ENCODE measurements around the gene ARHGAP33.
"Not testable (repeated sequence)": the region's sequence is repeated elsewhere in the genome, so short reads cannot be mapped to it uniquely, and the experiment has no call there.

ARHGAP33 gene

DNA sequence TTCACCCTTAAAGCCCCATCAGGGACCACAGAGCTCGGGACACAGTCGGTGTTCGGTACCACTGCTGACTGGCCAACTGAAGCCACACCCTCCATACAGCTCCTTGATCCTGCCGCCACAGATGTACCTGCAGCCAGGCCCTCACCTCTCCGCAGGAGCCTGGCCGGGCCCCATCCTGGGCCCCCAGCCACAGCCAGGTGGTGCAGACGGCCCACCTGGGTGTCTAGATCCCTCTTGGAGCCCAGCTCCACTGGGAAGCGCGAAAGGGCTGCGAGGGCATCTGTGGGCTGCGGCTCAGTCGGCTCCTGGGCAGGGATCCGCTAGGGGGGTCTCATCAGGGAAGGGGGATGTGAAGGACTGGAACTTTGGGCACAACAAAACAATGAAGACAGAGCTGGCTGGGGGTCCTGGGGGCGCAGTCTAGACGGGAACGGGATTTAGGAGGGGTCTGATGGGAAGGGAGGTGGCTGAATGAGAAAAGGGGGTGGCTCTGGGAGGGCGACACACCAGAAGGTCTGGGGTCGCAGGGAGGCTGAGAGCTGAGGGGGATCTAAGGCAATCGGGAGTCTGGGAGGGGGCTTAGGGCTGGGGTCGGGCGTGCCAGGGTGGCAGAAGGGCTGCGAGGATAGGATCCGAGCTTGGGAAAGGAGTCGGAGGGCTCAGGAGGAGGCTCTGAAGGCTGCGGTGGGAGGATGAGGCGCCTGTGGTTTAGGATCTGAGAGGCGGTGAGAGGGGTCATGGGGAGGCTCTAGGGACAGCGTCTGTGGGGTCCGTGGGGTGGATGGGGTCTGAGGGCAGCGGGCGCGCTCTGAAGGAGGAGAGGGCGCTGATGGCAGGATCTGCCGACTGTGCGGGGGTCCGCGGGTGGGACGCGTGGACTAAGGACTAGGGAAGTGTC is 21.5 kb downstream of the ARHGAP33 start:
- DNase-seq: no peak

DNA sequence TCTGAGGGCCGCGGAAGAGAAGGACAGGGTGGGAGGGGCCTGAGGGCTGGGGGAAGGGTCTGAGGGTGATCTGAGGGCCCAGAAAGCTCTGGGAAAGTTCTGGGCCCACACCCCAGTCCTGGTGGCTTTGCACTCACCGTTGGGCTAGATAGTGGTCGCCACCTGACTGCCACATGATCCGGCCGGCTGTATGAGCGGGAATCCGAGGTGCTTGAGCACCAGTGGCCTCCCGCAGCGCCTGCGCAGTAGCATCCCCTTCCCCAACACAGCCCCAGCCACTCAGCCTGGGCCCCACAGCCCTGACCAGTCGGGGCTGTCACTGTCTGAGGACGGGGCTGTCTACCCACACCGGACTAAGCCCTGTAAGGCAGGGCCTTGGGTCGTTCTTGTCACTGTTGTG is 22.3 kb downstream of the ARHGAP33 start:
- no peak for DNase-seq

DNA sequence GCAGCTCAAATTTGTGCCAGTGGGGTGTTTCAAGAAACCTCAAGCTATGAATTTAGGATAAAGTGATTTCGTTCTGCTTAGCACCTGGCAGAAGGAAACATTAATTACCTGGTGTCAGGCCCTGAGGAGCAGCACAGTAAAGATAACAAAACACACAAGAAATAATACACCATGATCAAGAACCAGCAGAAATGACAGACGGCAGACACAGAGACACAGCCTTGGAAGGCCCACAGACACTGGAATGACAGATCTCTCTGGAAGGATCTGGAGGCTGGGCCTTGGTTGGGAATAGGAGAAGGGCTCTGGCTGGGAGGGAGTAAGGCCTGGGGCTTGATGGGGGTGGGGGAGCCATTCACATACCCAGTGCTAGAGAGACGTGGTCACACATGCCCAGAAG is 26.5 kb downstream of the ARHGAP33 start:
- no peak for DNase-seq

DNA sequence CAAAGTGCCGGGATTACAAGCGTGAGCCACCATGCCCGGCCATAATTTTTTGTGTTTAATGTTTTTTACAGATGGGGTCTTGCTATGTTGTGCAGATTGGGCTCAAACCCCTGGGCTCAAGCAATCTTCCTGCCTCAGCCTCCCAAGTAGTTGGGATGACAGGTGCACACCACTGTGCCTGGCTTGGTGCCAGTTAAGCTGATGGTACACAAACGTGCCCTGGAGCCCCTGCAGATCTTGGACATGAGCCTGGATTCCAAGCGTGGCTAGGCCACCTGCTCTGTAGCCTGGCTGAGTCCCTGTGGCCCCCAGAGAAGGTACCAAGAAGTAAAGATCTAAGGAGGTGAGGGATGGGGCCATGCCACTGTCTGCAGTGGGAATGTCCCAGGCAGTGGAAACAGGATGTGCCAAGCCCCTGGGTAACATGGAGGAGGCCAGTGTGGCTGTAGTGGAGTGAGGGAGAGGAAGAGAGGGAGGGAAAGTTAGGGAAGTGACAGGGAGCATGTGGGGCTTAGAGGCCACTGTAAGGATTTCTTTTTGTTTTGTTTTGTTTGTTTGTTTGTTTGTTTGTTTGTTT is 30.2 kb downstream of the ARHGAP33 start:
- DNase-seq: peak; percentile 48

DNA sequence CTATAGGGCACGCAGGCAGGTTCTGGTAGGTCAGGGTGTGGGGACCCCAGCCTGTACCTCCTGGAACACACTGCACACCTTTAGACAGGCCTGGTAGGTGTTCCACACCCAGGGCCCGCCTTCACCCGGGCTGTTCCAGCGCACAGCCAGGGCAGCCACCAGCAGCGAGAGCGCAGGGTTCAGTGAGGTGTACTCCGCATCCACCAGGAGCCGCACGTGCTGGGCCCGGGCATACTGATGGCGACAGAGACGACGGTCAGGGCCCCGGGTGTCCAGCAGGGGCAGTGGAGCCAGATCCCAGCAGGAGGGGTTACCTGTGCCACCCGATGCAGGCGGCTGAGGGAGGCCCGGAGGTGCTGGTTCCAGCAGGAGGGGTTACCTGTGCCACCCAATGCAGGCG is 31.2 kb downstream of the ARHGAP33 start:
- no peak for DNase-seq

DNA sequence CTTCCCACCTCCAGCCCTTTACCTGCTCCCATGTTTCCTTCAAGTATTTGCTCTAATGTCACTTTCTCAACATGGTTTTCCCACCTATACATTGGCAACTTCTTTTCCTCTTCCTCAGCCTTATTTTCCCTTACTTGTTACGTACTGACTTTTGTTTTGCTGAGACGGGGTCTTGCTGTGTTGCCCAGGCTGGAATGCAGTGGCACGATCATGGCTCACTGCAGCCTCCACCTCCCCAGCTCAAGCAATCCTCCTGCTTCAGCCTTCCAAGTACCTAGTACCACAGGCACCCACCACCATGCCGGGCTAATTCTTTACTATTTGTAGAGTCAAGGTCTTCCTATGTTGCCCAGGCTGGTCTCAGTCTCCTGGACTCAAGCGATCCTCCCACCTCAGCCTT is 32.3 kb downstream of the ARHGAP33 start:
- no peak for DNase-seq

DNA sequence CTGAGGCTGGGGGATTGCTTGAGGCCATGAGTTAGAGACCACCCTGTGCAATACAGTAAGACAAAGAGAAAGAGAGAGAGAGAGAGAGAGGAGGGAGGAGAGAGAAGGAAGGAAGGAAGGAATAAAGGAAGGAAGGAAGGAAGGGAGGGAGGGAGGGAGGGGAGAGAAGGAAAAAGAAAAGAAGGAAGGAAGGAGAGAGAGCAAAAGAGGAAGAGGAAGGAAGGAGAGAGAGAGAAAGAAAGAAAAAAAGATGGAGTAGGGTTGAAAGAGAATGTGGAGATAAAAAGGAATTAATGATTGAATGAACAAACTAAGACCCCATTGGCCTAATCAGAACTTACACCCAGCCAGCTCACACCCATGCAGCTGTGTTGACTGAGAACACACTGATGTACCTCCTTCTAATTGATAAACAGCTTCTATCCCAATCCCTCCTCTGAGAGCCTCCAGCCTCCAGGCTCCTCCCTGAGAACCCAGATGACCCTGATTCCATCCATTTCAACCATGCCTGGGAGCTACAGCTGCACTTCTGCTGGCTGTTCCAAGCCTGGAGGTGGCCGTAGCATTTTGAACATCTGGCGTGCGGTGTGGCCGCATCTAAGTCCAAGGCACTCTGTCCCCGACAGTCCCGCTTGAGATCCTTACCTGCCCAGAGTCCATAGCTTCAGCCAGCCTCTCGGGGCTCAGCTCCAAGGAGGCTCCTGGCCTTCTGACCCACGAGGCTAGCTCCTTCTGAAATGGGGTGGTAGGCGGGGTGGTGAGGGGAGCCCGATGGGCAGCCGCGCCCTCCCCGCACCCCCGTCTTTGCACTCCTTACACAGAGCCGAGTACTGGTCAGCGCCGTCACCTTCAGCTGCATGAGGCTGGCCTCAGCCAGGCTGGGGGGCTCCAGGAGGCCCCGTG is 36.2 kb downstream of the ARHGAP33 start:
- DNase-seq: no peak

DNA sequence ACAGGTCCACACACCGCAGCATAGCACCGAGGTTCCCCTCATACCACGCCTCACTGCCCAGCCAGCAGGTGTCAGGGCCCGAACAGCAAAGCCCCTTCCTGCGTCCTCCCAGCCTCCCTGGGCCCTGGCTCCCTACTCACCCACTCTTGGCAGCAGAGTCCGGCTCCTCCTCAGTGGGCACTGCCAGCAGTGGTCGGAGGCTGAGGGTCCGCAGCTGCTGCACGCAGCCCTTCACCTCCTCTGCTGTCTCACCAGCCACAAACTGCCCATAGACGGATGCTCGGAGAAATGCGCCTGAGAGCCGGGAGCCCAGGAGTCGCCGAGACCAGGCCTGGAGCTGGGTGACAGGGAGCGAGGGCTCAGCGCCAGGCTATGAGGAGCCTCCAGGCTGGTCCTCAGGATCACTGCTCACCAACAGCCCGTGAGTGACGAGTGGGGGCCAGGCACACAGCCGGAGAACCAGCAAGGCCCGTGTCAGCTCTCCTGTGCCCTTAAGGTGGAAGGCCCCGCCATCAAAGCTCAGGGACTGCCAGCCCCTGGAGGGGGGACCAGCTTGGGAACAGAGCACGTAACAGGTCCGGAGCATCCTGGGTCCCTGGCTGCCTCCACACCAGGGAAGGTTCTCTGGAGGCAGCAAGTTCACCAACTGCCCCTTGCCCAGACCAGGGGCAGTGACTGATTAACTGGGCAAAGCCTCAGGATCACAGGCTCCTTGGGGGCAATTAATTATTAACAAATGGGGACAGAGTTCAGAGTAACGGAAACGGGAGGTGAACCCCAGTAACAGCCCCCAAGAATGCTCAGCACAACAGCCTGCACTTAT is 37.1 kb downstream of the ARHGAP33 start, which contains the start of gene PRODH2:
PRODH2 (minus strand) TSS at position 626 of the 823 bp plus-strand sequence; CDS start at position 586, 40 bp downstream.
- DNase-seq: no peak

DNA sequence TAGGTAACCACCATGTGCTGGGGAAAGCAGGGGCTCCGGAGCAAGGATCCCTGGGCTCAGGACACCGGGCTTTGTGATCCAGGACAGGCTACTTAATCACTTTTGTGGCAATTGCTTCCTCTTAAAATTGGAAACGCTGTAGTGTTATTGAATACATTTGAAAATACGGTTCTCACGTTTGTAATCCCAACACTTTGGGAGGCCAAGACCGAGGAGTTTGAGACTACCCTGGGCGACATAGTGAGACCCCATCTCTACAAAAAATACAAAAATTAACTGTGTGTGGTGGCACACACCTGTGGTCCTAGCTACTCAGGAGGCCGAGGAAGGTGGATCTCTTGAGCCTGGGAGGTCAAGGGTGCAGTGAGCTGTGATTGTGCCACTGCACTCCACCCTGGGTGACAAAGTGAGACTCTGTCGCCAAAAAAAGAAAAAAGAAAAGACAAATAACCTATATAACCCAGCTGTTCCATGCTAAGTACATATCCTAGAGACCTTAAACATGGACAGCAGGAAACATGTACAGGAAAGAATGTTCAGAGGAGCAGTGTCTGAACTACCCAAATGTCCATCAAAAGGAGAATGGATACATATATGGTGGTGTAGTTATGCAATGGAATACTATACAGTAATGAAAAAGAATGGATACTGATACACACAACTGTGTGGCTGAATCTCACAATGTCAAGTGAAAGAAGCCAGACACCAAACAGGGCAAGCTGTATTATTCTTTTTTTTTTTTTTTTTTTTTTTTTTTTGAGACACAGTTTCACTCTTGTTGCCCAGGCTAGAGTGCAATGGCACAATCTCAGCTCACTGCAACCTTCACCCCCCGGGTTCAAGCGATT is 37.9 kb downstream of the ARHGAP33 start:
- DNase-seq: no peak

DNA sequence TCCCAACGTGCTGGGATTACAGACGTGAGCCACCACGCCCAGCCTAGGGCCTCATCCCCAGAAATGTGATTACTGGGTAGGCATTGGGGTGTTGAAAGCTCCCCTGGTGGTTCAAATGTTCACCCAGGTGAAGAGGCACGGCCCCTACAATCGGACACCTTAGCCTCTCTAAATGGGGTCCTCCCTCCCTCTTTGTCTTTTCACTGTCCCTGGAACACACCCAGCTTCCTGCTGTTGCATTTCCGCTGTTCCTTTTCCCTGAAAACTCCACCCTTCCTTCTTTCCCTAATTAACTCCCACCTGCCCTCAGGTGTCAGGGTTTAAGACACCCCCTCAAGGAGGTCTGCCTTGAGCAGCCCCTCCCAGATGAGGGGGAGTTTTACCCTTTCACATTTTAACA is 40.9 kb downstream of the ARHGAP33 start:
- DNase-seq: no peak

DNA sequence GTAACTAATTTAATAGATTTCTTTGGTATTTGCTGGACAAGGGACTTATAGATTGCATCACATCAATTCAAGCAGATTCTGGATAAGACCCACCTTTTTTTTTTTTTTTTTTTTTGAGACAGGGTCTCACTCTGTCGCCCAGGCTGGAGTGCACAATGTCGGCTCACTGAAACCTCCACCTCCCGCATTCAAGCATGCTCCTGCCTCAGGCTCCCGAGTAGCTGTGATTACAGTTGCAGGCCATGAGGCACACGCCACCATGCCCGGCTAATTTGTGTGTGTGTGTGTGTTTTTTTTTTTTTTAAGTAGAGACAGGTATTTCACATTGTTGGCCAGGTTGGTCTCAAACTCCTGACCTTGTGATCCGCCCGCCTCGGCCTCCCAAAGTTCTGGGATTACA is 41.5 kb downstream of the ARHGAP33 start:
- no peak for DNase-seq

DNA sequence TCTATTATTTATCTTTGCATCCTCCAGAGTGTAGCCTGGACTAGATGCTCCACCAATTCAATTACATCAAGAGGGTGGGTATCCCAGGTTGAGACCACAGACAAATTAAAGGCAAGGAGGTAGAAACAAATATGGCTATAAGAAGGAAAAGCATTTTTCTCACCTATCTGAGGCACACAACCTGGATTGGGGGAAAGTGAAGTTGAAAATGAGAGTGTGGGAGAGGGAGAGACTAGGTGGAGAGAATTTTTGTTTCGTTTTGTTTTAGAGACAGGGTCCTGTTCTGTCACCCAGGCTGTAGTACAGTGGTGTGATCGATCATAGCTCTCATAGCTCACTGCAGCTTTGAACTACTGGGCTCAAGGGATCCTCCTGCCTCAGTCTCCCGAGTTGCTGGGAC is 43.1 kb downstream of the ARHGAP33 start:
- no peak for DNase-seq

DNA sequence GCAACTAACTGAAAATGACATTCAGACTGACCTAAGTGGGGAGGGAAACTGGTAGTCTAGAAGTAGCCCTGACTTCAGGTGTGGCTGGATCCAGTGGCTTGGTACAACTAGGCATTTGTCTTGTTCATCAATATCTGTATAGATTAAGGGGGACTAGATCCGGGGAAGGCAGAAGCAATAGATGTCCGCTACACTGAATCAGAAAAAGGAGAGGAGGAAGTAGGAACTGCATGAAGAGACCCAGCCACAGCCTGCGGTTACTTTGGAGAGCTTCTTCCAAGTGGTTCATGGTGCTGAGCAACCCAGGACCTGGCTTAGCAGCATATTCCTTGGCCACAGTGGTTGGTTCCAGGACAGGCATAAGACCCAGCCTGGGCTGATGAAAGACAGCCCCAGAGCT is 47.2 kb downstream of the ARHGAP33 start:
- no peak for DNase-seq

DNA sequence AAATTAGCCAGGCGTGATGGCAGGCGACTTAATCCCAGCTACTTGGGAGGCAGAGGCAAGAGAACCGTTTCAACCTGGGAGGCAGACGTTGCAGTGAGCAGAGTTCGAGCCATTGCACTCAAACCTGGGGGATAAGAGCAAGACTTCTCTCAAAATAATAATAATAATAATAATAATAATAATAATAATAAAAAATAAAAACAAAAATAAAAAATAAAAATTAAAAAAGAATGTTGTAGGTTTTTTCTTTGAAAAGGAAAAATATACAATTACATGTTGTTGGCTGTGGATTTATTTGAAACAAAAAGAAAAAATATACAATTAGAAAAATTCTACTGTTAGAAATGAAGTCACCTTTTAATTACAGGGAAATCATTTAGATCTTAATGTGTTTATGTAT is 48.8 kb downstream of the ARHGAP33 start:
- no peak for DNase-seq

DNA sequence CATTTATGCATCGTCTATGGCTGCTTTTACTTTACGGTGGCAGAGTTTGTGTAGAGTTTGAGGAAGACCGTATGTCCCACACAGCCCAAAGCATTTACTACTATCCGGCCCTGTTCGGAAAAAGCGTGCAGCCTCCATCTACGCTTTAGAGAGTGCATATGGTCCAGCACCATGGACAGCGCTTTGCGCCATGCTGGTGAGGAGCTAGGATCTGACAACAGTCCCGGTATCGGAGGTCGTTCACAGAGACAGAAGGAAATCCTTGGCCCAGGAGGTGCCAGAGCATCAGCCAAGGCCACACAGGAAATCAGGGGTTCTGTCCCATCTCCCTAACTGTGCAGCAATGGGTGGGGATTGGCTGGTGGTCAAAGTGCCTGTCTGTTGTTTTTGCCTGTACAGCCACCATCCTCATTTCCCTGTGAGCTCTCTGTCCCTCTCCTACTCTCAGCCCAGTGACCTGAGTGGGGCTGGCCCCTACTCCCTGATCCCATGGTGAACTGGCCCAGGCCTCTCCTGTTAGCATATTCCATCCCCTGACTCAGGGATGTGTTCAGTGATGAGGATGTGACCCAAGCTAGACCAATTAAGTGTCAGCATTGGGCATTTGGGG is 53.4 kb downstream of the ARHGAP33 start:
- DNase-seq: no peak

DNA sequence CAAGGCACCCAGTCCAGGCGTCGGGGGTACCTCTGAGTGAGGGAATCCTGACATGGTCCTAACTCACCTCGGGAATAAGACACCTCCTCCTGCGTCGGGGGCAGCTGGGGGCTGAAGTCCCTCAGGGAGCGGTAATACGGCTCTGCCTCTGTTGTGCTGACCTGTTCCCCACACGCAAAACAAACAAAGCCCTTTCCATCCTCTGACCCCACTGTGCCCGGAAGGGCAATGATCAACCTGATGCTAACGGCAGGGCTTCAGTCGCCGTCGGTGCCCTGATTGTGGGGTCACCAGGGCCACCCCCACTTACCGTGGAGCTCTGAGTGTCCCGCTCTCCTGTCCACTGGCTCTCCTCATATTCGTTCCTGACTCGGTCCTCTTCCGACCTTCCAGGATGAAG is 55.6 kb downstream of the ARHGAP33 start:
- no peak for DNase-seq

DNA sequence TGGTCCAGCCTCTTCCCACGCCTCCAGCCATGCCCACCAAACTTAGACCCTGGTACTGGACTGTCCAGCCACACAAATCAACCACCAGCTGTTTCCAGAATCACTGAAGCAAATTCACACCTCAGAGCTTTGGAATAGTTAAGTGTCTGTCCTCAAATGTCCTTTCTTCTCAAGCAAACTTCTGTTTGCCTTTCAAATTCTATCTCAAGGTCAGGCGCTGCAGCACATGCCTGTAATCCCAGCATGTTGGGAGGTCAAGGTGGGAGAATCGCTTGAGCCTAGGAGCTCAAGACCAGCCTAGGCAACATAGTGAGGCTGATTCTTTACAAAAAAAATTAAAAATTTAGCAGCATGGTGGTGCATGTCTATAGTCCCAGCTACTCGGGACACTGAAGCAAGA is 56.7 kb downstream of the ARHGAP33 start:
- no peak for DNase-seq

DNA sequence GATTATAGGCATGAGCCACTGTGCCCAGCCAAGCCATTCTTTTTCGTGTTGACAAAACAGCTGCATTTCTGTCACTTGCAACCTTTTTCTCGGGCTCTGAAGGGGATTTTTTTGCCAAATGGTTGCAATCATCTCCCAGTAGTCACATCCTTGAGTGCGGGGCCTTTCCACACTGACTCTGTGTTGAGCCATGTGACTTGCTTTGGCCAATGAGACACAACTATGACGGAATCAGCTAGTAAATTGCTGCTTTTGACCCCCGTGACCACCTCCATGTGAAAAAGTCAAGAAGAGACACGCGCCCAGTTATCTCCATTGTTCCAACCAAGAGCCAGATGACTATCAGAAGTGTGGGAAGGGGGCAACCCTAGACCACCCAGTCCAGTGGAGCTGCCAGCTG is 58.6 kb downstream of the ARHGAP33 start:
- no peak for DNase-seq

DNA sequence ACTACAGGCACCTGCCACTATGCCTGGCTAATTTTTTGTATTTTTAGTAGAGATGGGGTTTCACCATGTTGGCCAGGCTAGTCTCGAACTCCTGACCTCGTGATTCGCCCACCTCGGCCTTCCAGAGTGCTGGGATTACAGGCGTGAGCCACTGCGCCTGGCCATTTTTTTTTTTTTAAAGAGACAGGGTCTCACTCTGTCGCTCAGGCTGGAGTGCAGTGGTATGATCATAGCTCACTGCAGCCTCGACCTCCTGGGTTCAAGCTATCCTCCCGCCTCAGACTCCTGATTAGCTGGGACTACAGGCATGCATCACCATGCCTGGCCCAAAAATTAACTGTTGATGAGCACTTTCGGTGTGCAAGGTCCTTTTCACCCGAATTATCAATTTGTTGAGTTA is 60.7 kb downstream of the ARHGAP33 start:
- not testable (repeated sequence) for DNase-seq

Data from SHP77 treated with DMSO at 0.1 percent for 48 hours (cell line).